Gastroesophageal sphincter (tissue), 4 donors: Measurements from ENCODE around the gene CNFN. TPM values are rescaled to one million over a fixed set of nuclear protein-coding genes. Genes with fewer than 3 reads are reported as not detected.

Experiments used
- ATAC-seq: fragments of 150-250 bp; one replicate; pipeline ENCODE4 v1.9.1; 2016; ENCODE audit warnings: mild to moderate bottlenecking, moderate library complexity
- H3K27ac ChIP-seq, 4 donors: fragments of 200-600 bp; sonication (generic) in 3 of 4; 1 replicate in 3 of 4; 2 replicates in 1 of 4; pipeline ENCODE4 v1.5.1; 2016 to 2019
- H3K27me3 ChIP-seq: fragments of 200-600 bp; sonication (generic); one replicate; pipeline ENCODE4 v1.5.1; 2019
- H3K36me3 ChIP-seq, 2 donors: fragments of 200-600 bp; sonication (generic); one replicate each; pipeline ENCODE4 v1.5.1; 2019; ENCODE audit warnings: control low read depth in 1 of 2
- H3K4me1 ChIP-seq, 3 donors: fragments of 200-600 bp; sonication (generic); 1 replicate in 2 of 3; 2 replicates in 1 of 3; pipeline ENCODE4 v1.5.1; 2016 to 2019; ENCODE audit warnings: control low read depth in 2 of 3
- H3K4me3 ChIP-seq, 2 donors: fragments of 200-600 bp; sonication (generic); one replicate each; pipeline ENCODE4 v1.5.1; 2019; ENCODE audit warnings: mild to moderate bottlenecking in 1 of 2, moderate library complexity in 1 of 2
- H3K9me3 ChIP-seq, 3 donors: fragments of 200-600 bp; sonication (generic); one replicate each; pipeline ENCODE4 v1.5.1; 2017 to 2019; ENCODE audit warnings: control low read depth in 2 of 3
- CTCF ChIP-seq, 4 experiments: fragments of 200-600 bp in 2 of 4; fragments of 450-650 bp in 2 of 4; sonication (generic) in 1 of 4; IDR thresholded peaks; one replicate each; pipeline ENCODE4 v1.5.1; 2017 to 2019; ENCODE audit warnings: antibody characterized with exemption in 4 of 4, mild to moderate bottlenecking in 2 of 4, moderate library complexity in 2 of 4
- EP300 ChIP-seq: sonication (generic); formaldehyde crosslinking; IDR thresholded peaks from one replicate; pipeline ENCODE4 v1.6.1; 2017; ENCODE audit warnings: antibody characterized with exemption, mild to moderate bottlenecking
- POLR2A ChIP-seq, 2 donors: fragments of 450-650 bp; IDR thresholded peaks; one replicate each; pipeline ENCODE4 v1.6.1; 2017; ENCODE audit warnings: antibody characterized with exemption in 2 of 2, mild to moderate bottlenecking in 2 of 2, moderate library complexity in 1 of 2
- POLR2AphosphoS5 ChIP-seq: sonication (generic); formaldehyde crosslinking; IDR thresholded peaks from one replicate; pipeline ENCODE4 v1.6.1; 2017; ENCODE audit warnings: antibody characterized with exemption
- WGBS, 2 donors: methylation state at CpG; one replicate each; pipeline ENCODE4 v1.1.5; 2018; ENCODE audit warnings: low coverage in 1 of 2; 5-methylcytosine and 5-hydroxymethylcytosine counted together
- total RNA-seq, 4 donors: library from RNA; depleted of rRNA; stranded (reverse); fragments of >200 nt; gene quantifications; one replicate each; pipeline ENCODE4 v1.1.0, GENCODE V29; 2016

CNFN gene
- total RNA-seq, 4 donors from 2014 or later: 1.7 to 17.5 TPM; not detected in 2

- no peaks in the 10 kb centered on the region for H3K36me3 ChIP-seq
- 78 to 81% methylated on average over 4 of the region's 4 CpGs for WGBS, 2 donors
- TF ChIP-seq EP300 (no peak), CTCF (IDR thresholded peaks at IDR 0.05) (no peak), POLR2AphosphoS5 (no peak), POLR2A (IDR thresholded peaks at IDR 0.05) (no peak)
- peak overlapping the region in 3 of 4 donors; percentile 31 to 82 (median 35) for H3K27ac ChIP-seq
- H3K27me3 ChIP-seq: peaks cover 11% of the 10 kb centered on the region
- H3K9me3 ChIP-seq: no peaks in the 10 kb centered on the region
- no peak overlapping the region for H3K4me3 ChIP-seq
- no peak for ATAC-seq
- peaks cover 0 to 26% (median 5%) of the 10 kb centered on the region in 3 donors for H3K4me1 ChIP-seq
Measured at GRCh38 chr19:42421101-42421500, 31.0 kb upstream of the CNFN start.

- Histone ChIP-seq H3K4me3 (no peak overlapping the region), H3K4me1 (peaks cover 0 to 26% (median 5%) of the 10 kb centered on the region in 3 donors), H3K9me3 (no peaks in the 10 kb centered on the region), H3K27me3 (peaks cover 11% of the 10 kb centered on the region), H3K36me3 (no peaks in the 10 kb centered on the region), H3K27ac (no peak overlapping the region)
- TF ChIP-seq POLR2A (IDR thresholded peaks at IDR 0.05) (no peak), CTCF (IDR thresholded peaks at IDR 0.05) (peak in 2 of 4 experiments; percentile 31 to 52)
- WGBS, 2 donors: 33 to 53% methylated on average over 1 to 7 of the region's 10 CpGs
- no peak for ATAC-seq
Measured at GRCh38 chr19:42420055-42420544, 30.0 kb upstream of the CNFN start.

GRCh38 chr19:42419309-42419708 is 29.2 kb upstream of the CNFN start:
- no peak for ATAC-seq
- Histone ChIP-seq H3K36me3 (no peaks in the 10 kb centered on the region), H3K27me3 (peaks cover 6% of the 10 kb centered on the region), H3K4me1 (peaks cover 0 to 21% (median 5%) of the 10 kb centered on the region in 3 donors), H3K9me3 (no peaks in the 10 kb centered on the region), H3K27ac (peak overlapping the region in 1 of 4 donors; percentile 18), H3K4me3 (no peak overlapping the region)
- no peak for TF ChIP-seq EP300
- no peak for TF ChIP-seq CTCF (IDR thresholded peaks at IDR 0.05)
- TF ChIP-seq POLR2A (IDR thresholded peaks at IDR 0.05): no peak
- TF ChIP-seq POLR2AphosphoS5: no peak
- 73 to 80% methylated on average over 3 of the region's 6 CpGs for WGBS, 2 donors

- peaks cover 0 to 10% (median 3%) of the 10 kb centered on the region in 3 donors for H3K4me1 ChIP-seq
- no peak overlapping the region for H3K27ac ChIP-seq
- H3K27me3 ChIP-seq: no peaks in the 10 kb centered on the region
- no peaks in the 10 kb centered on the region for H3K9me3 ChIP-seq
- peak; percentile 25 for ATAC-seq
- H3K4me3 ChIP-seq: no peak overlapping the region
- H3K36me3 ChIP-seq: peaks cover 0 to 15% of the 10 kb centered on the region in 2 donors
- TF ChIP-seq POLR2AphosphoS5 (no peak), EP300 (no peak), POLR2A (IDR thresholded peaks at IDR 0.05) (no peak), CTCF (IDR thresholded peaks at IDR 0.05) (no peak)
- WGBS, 2 donors: no CpG with 5 or more reads among the region's 4 CpGs
Measured at GRCh38 chr19:42412661-42413076, 22.6 kb upstream of the CNFN start.

- no peak overlapping the region for H3K27ac ChIP-seq
- no CpG with 5 or more reads among the region's 7 CpGs for WGBS, 2 donors
Measured at GRCh38 chr19:42412227-42412626, 22.1 kb upstream of the CNFN start.

More at GRCh38 chr19:42412227-42412626, 22.1 kb upstream of the CNFN start:
- Histone ChIP-seq H3K9me3 (no peaks in the 10 kb centered on the region), H3K4me1 (peaks cover 0 to 10% (median 3%) of the 10 kb centered on the region in 3 donors), H3K4me3 (no peak overlapping the region), H3K27me3 (no peaks in the 10 kb centered on the region), H3K36me3 (peaks cover 0 to 20% of the 10 kb centered on the region in 2 donors)
- TF ChIP-seq EP300: no peak
- no peak for TF ChIP-seq POLR2A (IDR thresholded peaks at IDR 0.05)
- TF ChIP-seq CTCF (IDR thresholded peaks at IDR 0.05): no peak
- TF ChIP-seq POLR2AphosphoS5: no peak
- ATAC-seq: peak; percentile 26
